GM19397 (cell line): ENCODE measurements around the gene C16orf54.
"Not testable (repeated sequence)": the region's sequence is repeated elsewhere in the genome, so short reads cannot be mapped to it uniquely, and the experiment has no call there.

ENCODE experiments used
- ATAC-seq: cut with Tn5 transposase; IDR thresholded peaks from one replicate; pipeline ENCODE4 v1.9.1; 2021; ENCODE audit warnings: mild to moderate bottlenecking, moderate library complexity; ENCODE audit not compliant: unreplicated experiment

The C16orf54 gene

GRCh38 chr16:29710227-29711219, 35.3 kb downstream of the C16orf54 start:
- ATAC-seq, result no peak

- ATAC-seq, result not testable (repeated sequence)
These were observed 36.1 kb downstream of the C16orf54 start for GRCh38 chr16:29709657-29710056.

- no peak for ATAC-seq
These were observed 36.7 kb downstream of the C16orf54 start for GRCh38 chr16:29708917-29709600.

GRCh38 chr16:29707160-29707559, 38.6 kb downstream of the C16orf54 start:
- ATAC-seq, result not testable (repeated sequence)

- ATAC-seq, result no peak
These were observed 40.8 kb downstream of the C16orf54 start for GRCh38 chr16:29705030-29705429.

GRCh38 chr16:29702269-29702668, 43.5 kb downstream of the C16orf54 start:
- ATAC-seq, result peak; percentile 41

GRCh38 chr16:29701214-29701555, 44.6 kb downstream of the C16orf54 start:
- no peak for ATAC-seq

GRCh38 chr16:29700253-29700987, 45.4 kb downstream of the C16orf54 start:
- no peak for ATAC-seq

GRCh38 chr16:29699324-29700219, 46.2 kb downstream of the C16orf54 start:
- ATAC-seq, result no peak

GRCh38 chr16:29698484-29699323, 47.1 kb downstream of the C16orf54 start:
- ATAC-seq, result no peak

- ATAC-seq, result no peak
These were observed 47.7 kb downstream of the C16orf54 start for GRCh38 chr16:29698042-29698441.

- no peak for ATAC-seq
These were observed 48.4 kb downstream of the C16orf54 start for GRCh38 chr16:29697391-29697790.

- no peak for ATAC-seq
These were observed 48.9 kb downstream of the C16orf54 start for GRCh38 chr16:29696881-29697331.

GRCh38 chr16:29695675-29696074, 50.1 kb downstream of the C16orf54 start:
- ATAC-seq, result not testable (repeated sequence)

- ATAC-seq, result no peak
These were observed 51.2 kb downstream of the C16orf54 start for GRCh38 chr16:29694384-29695195.

- ATAC-seq, result not testable (repeated sequence)
These were observed 53.2 kb downstream of the C16orf54 start for GRCh38 chr16:29692606-29693005.
